GM18867 (cell line): Measurements from ENCODE around the gene GNAO1.
"Not testable (repeated sequence)": the region's sequence is repeated elsewhere in the genome, so short reads cannot be mapped to it uniquely, and the experiment has no call there.

Experiments used
- ATAC-seq: cut with Tn5 transposase; IDR thresholded peaks from one replicate; pipeline ENCODE4 v1.9.1; 2021; ENCODE audit warnings: mild to moderate bottlenecking, moderate library complexity; ENCODE audit not compliant: unreplicated experiment

GNAO1 gene

DNA sequence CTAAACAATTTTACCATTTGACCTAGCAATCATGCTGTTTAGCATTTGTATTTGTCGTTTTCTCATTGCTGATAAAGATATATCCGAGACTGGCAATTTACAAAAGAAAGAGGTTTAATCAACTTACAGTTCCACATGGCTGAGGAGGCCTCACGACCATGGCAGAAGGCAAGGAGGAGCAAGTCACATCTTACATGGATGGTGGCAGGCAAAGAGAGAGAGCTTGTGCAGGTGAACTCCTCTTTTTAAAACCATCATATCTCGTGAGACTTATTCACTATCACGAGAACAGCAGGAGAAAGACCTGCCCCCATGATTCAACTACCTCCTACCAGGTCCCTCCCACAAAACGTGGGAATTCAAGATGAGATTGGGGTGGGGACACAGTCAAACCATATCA, 187.8 kb downstream of the GNAO1 start:
- not testable (repeated sequence) for ATAC-seq

DNA sequence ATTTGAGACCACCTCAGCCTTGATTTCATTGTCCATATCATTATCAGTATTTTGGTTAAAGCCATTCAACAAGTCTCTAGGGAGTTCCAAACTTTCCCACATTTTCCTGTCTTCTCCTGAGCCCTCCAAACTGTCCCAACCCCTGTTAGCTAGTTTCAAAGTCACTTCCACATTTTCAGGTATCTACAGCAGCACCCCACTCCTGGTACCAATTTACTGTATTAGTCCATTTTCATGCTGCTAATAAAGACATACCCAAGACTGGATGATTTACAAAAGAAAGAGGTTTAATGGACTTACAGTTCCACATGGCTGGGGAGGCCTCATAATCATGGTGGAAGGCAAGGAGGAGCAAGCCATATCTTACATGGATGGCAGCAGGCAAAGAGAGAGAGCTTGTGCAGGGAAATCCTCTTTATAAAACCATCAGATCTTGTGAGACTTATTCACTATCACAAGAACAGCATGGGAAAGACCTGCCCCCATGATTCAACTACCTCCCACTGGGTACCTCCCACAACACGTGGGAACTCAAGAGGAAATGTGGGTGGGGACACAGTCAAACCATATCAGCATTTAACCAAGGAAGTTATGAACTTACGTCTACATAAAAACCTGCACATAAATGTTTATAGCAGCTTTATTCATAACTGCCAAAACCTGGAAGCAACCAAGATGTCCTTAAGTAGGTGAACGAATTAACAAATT, 189.6 kb downstream of the GNAO1 start:
- ATAC-seq, result not testable (repeated sequence)

GRCh38 chr16:56382459-56382858, 191.2 kb downstream of the GNAO1 start:
- ATAC-seq, result no peak

DNA sequence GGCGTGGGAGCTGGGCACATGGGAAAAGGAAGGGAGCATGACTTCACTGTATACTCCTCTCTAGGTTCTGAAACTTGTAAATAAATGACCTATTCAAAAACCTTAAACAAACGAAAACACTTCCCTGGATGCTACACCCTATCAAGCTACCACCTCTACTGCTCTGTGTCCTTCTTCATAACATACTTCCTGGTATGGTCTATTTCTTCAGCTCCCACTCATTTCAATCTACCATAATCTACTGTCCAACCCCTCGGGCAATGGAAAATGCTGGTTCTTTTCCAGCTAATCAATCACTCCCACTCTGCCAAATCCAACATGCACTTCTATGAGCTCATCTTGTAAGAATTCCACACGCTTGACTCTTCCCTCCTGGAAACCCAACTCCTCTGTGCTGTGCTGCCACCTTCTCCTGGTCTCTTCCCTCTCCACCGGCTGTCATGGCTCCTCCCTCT, 191.6 kb downstream of the GNAO1 start:
- no peak for ATAC-seq

GRCh38 chr16:56384074-56384721, 192.9 kb downstream of the GNAO1 start:
- no peak for ATAC-seq

DNA sequence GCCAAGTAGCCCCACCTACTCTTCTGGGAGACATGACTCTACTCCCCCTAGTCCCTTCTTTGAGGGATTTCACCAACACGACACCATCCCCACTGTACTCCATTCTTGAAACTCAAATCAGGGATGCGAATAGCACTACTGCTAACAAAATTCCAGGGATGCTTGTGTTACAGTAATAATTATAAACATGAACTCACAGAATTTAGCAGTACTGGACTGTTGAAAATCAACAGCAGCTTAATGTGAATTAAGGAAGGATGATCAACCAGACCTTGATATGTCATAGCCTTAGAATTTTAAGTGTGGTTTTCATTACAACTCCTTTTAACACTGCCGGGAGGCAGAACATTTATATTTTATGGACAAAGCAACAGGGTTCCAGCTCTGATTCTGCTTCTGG, 196.1 kb downstream of the GNAO1 start:
- ATAC-seq, result no peak

DNA sequence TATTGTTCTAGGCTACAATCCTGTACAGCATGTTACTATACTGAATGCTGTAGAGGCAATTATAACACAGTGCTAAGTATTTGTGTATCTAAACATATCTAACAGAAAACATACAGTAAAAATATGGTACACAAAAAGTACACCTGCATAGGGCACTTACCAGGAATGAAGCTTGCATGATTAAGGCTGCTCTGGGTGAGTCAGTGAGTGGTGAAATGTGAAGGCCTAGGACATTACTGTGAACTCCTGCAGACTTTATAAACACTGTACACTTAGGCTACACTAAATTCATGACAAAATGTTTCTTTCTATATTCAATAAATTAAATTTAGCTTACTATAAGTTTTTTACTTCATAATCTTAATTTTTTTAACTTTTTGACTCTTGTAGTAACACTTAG, 196.9 kb downstream of the GNAO1 start:
- no peak for ATAC-seq

GRCh38 chr16:56389554-56389953, 198.3 kb downstream of the GNAO1 start:
- ATAC-seq, result no peak

GRCh38 chr16:56396724-56397123, 205.4 kb downstream of the GNAO1 start:
- ATAC-seq, result not testable (repeated sequence)

DNA sequence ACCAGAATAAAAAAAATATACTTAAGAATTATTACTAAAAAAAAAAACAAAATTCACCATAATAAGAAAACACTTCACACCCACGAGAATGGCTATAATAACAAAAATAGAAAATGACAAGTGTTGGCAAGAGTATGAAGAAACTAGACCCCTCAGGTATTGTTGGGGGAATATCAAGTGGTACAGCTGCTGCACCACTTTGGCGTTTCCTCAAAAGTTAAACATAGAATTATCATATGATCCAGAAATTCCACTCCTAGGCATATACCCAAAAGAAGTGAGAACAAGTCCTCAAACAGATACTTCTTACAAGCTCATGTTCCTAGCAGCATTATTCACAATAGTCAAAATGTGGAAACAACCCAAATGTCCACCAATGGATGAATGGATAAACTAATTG, 207.8 kb downstream of the GNAO1 start:
- ATAC-seq, result no peak

DNA sequence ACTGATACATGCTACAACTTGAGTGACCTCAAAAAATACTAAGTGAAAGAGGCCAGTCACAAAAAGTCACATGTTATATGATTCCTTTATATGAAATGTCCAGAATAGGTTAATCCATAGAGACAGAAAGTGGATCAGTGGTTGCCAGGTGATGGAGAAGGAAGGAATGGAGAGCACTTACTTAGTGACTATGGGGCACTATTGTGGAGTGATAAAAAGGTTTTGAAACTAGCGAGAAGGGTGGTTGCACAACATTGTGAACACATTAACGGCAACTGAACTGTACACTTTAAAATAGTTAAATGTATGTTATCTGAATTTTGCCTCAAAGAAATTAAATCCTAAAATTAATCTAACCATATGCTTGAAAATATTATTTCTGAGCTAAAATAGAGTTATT, 208.2 kb downstream of the GNAO1 start:
- ATAC-seq, result no peak

DNA sequence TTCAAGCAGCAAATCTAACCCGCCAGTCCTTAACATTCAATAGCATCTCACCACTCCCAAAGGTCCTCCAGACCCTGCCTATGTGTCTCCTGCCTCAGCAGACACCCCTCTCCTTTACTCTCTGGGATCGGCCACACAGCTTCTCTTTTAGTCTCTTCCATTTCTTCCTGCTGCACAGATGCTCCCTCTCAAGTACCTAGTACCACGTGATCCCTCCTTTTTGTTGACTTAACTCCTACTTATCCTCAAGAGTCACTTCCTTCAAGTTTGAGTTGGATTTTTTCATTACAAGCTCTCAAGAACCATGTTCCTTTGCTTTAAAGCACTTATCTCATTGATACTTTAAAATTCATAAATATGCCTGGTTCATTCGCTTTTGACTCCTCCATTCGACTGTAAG, 209.2 kb downstream of the GNAO1 start:
- ATAC-seq, result no peak

- ATAC-seq, result no peak
Observed at GRCh38 chr16:56401482-56401881, 210.2 kb downstream of the GNAO1 start.

DNA sequence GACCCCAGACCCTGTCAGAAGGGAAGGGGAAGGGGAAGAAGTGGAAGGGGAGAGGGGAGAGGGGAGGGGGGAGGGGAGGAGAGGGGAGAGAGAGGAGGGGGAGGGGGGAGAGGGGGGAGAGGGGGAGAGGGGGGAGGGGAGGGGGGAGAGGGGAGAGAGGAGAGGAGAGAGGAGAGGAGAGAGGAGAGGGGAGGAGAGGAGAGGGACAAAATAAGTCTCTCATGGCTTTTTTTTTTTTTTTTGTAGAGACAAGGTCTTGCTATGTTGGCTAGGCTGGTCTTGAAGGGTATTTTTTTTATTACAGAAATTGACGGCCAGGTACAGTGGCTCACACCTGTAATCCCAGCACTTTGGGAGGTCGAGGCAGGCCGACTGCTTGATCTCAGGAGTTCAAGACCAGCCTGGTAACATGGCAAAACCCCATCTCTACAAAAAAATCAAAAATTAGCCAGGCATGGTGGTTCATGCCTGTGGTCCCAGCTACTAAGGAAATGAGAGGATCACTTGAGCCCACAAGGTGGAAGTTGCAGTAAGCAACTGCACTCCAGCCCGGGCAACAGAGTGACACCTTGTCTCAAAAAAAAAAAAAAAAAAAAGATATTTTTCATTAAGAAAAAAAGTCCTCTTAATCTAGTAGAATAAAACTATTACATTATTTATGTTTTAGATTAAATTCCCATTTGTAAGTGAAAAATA, 214.8 kb downstream of the GNAO1 start:
- no peak for ATAC-seq
